NCI-H1694 (cell line): Measurements from ENCODE around the gene SLC9A4.
"Not testable (repeated sequence)": the region's sequence is repeated elsewhere in the genome, so short reads cannot be mapped to it uniquely, and the experiment has no call there.

Experiments
- DNase-seq: peaks from one replicate; lab custom pipeline; 2025; lab: John Stamatoyannopoulos, UW

The SLC9A4 gene

DNA sequence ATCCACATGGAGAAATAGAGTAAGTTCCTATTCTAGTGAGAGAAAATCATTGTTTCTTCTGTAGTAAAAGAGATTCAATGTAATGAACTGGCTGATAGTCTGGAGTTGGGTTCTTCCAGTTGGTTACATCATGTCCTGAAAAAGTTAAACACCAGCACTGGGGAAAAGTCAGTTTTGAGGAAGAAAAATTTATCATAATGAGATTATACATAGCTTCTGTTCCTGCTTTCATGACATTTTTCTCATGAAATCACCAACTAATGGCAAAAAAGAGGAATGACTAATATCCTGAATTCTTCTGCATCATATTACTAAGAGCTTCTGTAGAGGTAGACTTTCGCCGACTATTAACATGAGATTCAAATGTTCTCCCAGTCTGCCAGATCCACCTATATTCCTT lies 77.1 kb downstream of the SLC9A4 start:
- DNase-seq = no peak

- no peak for DNase-seq
These were observed 78.5 kb downstream of the SLC9A4 start for GRCh38 chr2:102551329-102552096.

- DNase-seq = no peak
These were observed 80.6 kb downstream of the SLC9A4 start for GRCh38 chr2:102553601-102554000.

GRCh38 chr2:102558463-102558862 lies 85.4 kb downstream of the SLC9A4 start:
- no peak for DNase-seq

DNA sequence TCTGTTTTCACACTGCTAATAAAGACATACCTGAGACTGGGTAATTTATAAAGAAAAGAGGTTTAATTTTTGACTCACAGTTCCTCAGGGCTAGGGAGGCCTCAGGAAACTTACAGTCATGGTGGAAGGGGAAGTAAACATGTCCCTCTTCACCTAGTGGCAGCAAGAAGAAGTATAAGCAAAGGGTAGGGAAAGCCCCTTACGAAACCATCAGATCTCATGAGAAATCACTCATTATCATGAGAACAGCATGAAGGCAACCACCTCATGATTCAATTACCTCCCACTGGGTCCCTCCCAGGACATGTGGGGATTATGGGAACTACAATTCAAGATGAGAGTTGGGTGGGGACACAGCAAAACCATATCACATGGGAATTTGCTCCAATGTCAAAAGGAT lies 89.5 kb downstream of the SLC9A4 start:
- not testable (repeated sequence) for DNase-seq

- no peak for DNase-seq
These were observed 102.9 kb downstream of the SLC9A4 start for GRCh38 chr2:102575888-102576287.

- no peak for DNase-seq
These were observed 105.3 kb downstream of the SLC9A4 start for GRCh38 chr2:102578376-102578775.

- DNase-seq = no peak
These were observed 108.9 kb downstream of the SLC9A4 start for GRCh38 chr2:102581911-102582310.

DNA sequence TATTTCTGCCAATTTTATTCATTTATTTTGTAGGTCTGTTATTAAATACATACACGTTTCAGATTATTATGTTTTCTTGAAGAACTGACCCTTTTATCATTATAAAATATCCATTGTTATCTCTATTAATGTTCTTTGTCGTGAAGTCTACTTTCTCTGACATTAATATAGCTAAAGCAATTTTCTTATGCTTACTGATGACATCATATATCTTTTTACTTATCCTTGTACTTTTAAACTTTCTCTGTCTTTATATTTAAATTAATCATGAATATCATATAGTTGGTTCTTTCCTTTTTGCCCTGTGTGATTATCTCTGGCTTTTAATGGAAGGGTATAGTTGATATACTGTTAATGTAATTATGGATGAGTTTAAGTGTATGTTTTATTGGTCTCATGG lies 109.8 kb downstream of the SLC9A4 start:
- no peak for DNase-seq
